Tibial artery (tissue), 4 donors: ENCODE measurements around the gene RNF111.

Source experiments
- DNase-seq, 2 donors: peaks; one replicate each; pipeline ENCODE4 v3.0.0-alpha.2; 2019
- H3K27ac ChIP-seq, 2 donors: fragments of 200-600 bp; sonication (generic) in 1 of 2; 1 replicate in 1 of 2; 2 replicates in 1 of 2; pipeline ENCODE4 v1.5.1; 2018 to 2019; ENCODE audit warnings: mild to moderate bottlenecking in 1 of 2
- H3K27me3 ChIP-seq, 2 donors: fragments of 200-600 bp; sonication (generic) in 1 of 2; one replicate each; pipeline versions ENCODE4 v1.5.1 to v1.6.0; 2016 to 2019
- H3K36me3 ChIP-seq, 3 donors: fragments of 200-600 bp; sonication (generic) in 2 of 3; one replicate each; pipeline ENCODE4 v1.5.1; 2016 to 2019; ENCODE audit warnings: mild to moderate bottlenecking in 2 of 3
- H3K4me1 ChIP-seq, 4 donors: fragments of 200-600 bp; sonication (generic) in 2 of 4; 1 replicate in 3 of 4; 2 replicates in 1 of 4; pipeline ENCODE4 v1.5.1; 2016 to 2019
- H3K4me3 ChIP-seq, 2 donors: fragments of 200-600 bp; sonication (generic) in 1 of 2; 1 replicate in 1 of 2; 2 replicates in 1 of 2; pipeline ENCODE4 v1.5.1; 2018 to 2019; ENCODE audit warnings: mild to moderate bottlenecking in 2 of 2
- H3K9me3 ChIP-seq, 3 donors: fragments of 200-600 bp; sonication (generic) in 1 of 3; one replicate each; pipeline ENCODE4 v1.5.1; 2016 to 2019
- intact Hi-C: fragments of 100-400 bp; cut with DNase I; formaldehyde crosslinking; loops from one replicate; pipeline ENCODE4 v1.15.0; 2023; ENCODE audit warnings: low total_unique reads
- TF ChIP-seq, protein P1 (sequence below), 2 experiments: fragments of 200-600 bp in 1 of 2; fragments of 450-650 bp in 1 of 2; IDR thresholded peaks; one replicate each; pipeline ENCODE4 v1.5.1; 2017 to 2019; ENCODE audit warnings: antibody characterized with exemption in 2 of 2, mild to moderate bottlenecking in 1 of 2, moderate library complexity in 1 of 2

The RNF111 gene

GRCh38 chr15:59013246-59013873, 25.9 kb downstream of the RNF111 start:
- no peak overlapping the region for H3K27ac ChIP-seq
- no peak for DNase-seq
- H3K9me3 ChIP-seq = no peaks in the 10 kb centered on the region
- H3K4me3 ChIP-seq = no peak overlapping the region
- intact Hi-C loops = no loop called here
- peaks cover 0 to 12% (median 4%) of the 10 kb centered on the region in 4 donors for H3K4me1 ChIP-seq
- H3K36me3 ChIP-seq = no peaks in the 10 kb centered on the region
- H3K27me3 ChIP-seq = no peaks in the 10 kb centered on the region
- TF ChIP-seq, protein P1, sequence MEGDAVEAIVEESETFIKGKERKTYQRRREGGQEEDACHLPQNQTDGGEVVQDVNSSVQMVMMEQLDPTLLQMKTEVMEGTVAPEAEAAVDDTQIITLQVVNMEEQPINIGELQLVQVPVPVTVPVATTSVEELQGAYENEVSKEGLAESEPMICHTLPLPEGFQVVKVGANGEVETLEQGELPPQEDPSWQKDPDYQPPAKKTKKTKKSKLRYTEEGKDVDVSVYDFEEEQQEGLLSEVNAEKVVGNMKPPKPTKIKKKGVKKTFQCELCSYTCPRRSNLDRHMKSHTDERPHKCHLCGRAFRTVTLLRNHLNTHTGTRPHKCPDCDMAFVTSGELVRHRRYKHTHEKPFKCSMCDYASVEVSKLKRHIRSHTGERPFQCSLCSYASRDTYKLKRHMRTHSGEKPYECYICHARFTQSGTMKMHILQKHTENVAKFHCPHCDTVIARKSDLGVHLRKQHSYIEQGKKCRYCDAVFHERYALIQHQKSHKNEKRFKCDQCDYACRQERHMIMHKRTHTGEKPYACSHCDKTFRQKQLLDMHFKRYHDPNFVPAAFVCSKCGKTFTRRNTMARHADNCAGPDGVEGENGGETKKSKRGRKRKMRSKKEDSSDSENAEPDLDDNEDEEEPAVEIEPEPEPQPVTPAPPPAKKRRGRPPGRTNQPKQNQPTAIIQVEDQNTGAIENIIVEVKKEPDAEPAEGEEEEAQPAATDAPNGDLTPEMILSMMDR (IDR thresholded peaks at IDR 0.05) = no peak

DNA sequence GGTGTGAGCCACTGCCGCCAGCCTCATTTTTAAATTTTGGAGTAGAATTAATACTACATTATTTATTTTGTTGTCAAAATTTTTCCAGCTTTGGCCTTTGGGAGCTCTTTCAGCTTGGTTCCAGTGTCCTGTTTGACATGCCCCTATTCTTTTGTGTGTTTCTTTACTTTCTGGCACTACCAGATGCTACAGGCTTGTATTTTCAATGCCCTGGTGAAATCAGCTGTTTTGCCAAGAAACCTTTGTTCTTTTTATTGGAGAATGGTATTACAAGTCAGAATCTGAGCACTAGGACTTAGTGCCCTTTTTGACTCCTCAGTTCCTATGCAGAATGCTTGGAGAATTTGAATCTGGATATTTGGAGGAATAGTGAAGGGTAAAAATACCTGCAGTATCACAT, 26.6 kb downstream of the RNF111 start:
- intact Hi-C loops = no loop called here
- Histone ChIP-seq H3K4me1 (peaks cover 0 to 12% (median 4%) of the 10 kb centered on the region in 4 donors), H3K27me3 (no peaks in the 10 kb centered on the region), H3K36me3 (no peaks in the 10 kb centered on the region), H3K27ac (no peak overlapping the region), H3K9me3 (no peaks in the 10 kb centered on the region), H3K4me3 (no peak overlapping the region)
- DNase-seq = no peak
- TF ChIP-seq, protein P1 (IDR thresholded peaks at IDR 0.05) = no peak

DNA sequence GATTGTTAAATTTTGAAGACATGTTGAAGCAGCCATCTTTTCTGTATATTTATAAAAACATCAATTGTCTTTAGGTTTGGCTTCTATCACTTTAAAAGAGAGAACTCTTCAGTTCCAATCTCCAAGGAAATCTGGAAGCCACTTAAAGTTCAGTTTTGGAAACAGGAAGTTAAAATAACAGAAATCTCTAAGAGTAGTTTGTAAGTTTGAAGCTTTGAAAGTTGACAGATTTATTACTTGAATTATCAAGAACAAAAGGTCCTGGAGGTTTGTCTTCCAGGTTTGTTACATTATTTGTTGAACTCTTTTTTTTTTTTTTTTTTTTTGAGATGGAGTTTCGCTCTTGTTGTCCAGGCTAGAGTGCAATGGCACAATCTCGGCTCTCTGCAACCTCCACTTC, 30.0 kb downstream of the RNF111 start:
- Histone ChIP-seq H3K4me3 (no peak overlapping the region), H3K9me3 (no peaks in the 10 kb centered on the region), H3K4me1 (peaks cover 0 to 12% (median 4%) of the 10 kb centered on the region in 4 donors), H3K27ac (no peak overlapping the region), H3K27me3 (no peaks in the 10 kb centered on the region), H3K36me3 (no peaks in the 10 kb centered on the region)
- intact Hi-C loops = no loop called here
- no peak for DNase-seq
- TF ChIP-seq, protein P1 (IDR thresholded peaks at IDR 0.05) = no peak

GRCh38 chr15:59018833-59019232, 31.4 kb downstream of the RNF111 start:
- intact Hi-C loops = no loop called here
- no peak overlapping the region for H3K27ac ChIP-seq
- H3K4me3 ChIP-seq = no peak overlapping the region
- no peaks in the 10 kb centered on the region for H3K9me3 ChIP-seq
- H3K4me1 ChIP-seq = peaks cover 0 to 5% (median 2%) of the 10 kb centered on the region in 4 donors
- H3K36me3 ChIP-seq = peaks cover 0 to 5% (median 0%) of the 10 kb centered on the region in 3 donors
- TF ChIP-seq, protein P1 (IDR thresholded peaks at IDR 0.05) = no peak
- H3K27me3 ChIP-seq = no peaks in the 10 kb centered on the region
- no peak for DNase-seq

GRCh38 chr15:59020322-59020721, 32.9 kb downstream of the RNF111 start:
- no peak for DNase-seq
- no peak overlapping the region for H3K4me3 ChIP-seq
- no peak overlapping the region for H3K27ac ChIP-seq
- H3K9me3 ChIP-seq = no peaks in the 10 kb centered on the region
- no peaks in the 10 kb centered on the region for H3K4me1 ChIP-seq
- peaks cover 0 to 5% (median 0%) of the 10 kb centered on the region in 3 donors for H3K36me3 ChIP-seq
- intact Hi-C loops = no loop called here
- TF ChIP-seq, protein P1 (IDR thresholded peaks at IDR 0.05) = no peak
- H3K27me3 ChIP-seq = no peaks in the 10 kb centered on the region
